Kidney epithelial cell (primary cell): ENCODE data around the gene LRP2. TPM values are rescaled to one million over a fixed set of nuclear protein-coding genes. Genes with fewer than 3 reads are reported as not detected.

Source experiments
- DNase-seq: peaks from one replicate; pipeline ENCODE4 v3.0.0-alpha.2; 2010; ENCODE audit warnings: low read depth
- H3K27me3 ChIP-seq: 2 replicates; pipeline ENCODE4 v1.6.0; 2011; ENCODE audit warnings: low read length; ENCODE audit not compliant: control insufficient read depth, insufficient read depth
- H3K36me3 ChIP-seq: 2 replicates; pipeline ENCODE4 v1.5.1; 2011; ENCODE audit warnings: low read length; ENCODE audit not compliant: control insufficient read depth, insufficient read depth
- H3K4me3 ChIP-seq: 2 replicates; pipeline ENCODE4 v1.5.1; 2011; ENCODE audit warnings: low read depth, mild to moderate bottlenecking, control low read depth, low read length
- CTCF ChIP-seq: IDR thresholded peaks from 2 replicates; pipeline ENCODE4 v1.5.1; 2011; ENCODE audit warnings: mild to moderate bottlenecking, moderate library complexity, low read length, control low read depth, inconsistent platforms; ENCODE audit not compliant: insufficient read depth, poor library complexity, severe bottlenecking
- total RNA-seq: library from RNA; depleted of rRNA; stranded (reverse); fragments of >200 nt; gene quantifications from 2 replicates; pipeline ENCODE4 v1.2.3, GENCODE V29; 2015

Gene LRP2
- total RNA-seq, 1 donor from 2014 or later = 1.4 TPM

GRCh38 chr2:169301596-169302335 lies 60.6 kb downstream of the LRP2 start:
- Histone ChIP-seq H3K36me3 (no peaks in the 10 kb centered on the region), H3K27me3 (no peaks in the 10 kb centered on the region), H3K4me3 (no peak overlapping the region)
- DNase-seq = no peak
- TF ChIP-seq CTCF = no peak

- H3K36me3 ChIP-seq = no peaks in the 10 kb centered on the region
- no peak for DNase-seq
- TF ChIP-seq CTCF = no peak
- H3K4me3 ChIP-seq = no peak overlapping the region
- no peaks in the 10 kb centered on the region for H3K27me3 ChIP-seq
Measured at GRCh38 chr2:169300636-169301530, 61.5 kb downstream of the LRP2 start.

- no peaks in the 10 kb centered on the region for H3K27me3 ChIP-seq
- TF ChIP-seq CTCF = no peak
Measured at GRCh38 chr2:169298007-169298406, 64.3 kb downstream of the LRP2 start.

GRCh38 chr2:169294001-169294675 lies 68.2 kb downstream of the LRP2 start:
- H3K27me3 ChIP-seq = no peaks in the 10 kb centered on the region
- H3K4me3 ChIP-seq = no peak overlapping the region
- no peak for DNase-seq

More at GRCh38 chr2:169298007-169298406, 64.3 kb downstream of the LRP2 start:
- DNase-seq = no peak
- H3K36me3 ChIP-seq = no peaks in the 10 kb centered on the region
- no peak overlapping the region for H3K4me3 ChIP-seq

GRCh38 chr2:169291517-169291916 lies 70.8 kb downstream of the LRP2 start:
- H3K4me3 ChIP-seq = no peak overlapping the region
- TF ChIP-seq CTCF = no peak
- no peaks in the 10 kb centered on the region for H3K27me3 ChIP-seq
- no peak for DNase-seq
- H3K36me3 ChIP-seq = no peaks in the 10 kb centered on the region

More at GRCh38 chr2:169294001-169294675, 68.2 kb downstream of the LRP2 start:
- no peaks in the 10 kb centered on the region for H3K36me3 ChIP-seq
- no peak for TF ChIP-seq CTCF
